ENCODE results near the gene MAP10.

DNA sequence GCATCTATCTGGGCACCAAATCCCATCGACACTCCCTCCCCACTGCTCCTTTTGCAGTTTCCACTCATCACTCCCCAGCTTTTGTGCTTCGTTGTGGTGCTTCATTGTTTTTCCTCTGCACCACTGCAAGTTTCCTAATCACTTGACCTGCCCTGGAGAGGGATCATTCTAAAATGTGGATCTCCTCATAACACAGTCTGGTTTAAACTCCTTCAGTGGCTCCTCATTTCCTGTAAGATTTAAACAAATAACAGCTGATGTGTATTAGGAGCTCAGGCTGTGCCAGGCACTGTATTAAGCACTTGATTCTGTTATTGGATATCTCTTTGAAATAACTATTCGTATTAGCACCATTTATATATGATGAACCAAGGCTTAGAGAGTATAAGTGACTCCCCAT is 51.3 kb downstream of the MAP10 start:
- TF ChIP-seq, protein P1, sequence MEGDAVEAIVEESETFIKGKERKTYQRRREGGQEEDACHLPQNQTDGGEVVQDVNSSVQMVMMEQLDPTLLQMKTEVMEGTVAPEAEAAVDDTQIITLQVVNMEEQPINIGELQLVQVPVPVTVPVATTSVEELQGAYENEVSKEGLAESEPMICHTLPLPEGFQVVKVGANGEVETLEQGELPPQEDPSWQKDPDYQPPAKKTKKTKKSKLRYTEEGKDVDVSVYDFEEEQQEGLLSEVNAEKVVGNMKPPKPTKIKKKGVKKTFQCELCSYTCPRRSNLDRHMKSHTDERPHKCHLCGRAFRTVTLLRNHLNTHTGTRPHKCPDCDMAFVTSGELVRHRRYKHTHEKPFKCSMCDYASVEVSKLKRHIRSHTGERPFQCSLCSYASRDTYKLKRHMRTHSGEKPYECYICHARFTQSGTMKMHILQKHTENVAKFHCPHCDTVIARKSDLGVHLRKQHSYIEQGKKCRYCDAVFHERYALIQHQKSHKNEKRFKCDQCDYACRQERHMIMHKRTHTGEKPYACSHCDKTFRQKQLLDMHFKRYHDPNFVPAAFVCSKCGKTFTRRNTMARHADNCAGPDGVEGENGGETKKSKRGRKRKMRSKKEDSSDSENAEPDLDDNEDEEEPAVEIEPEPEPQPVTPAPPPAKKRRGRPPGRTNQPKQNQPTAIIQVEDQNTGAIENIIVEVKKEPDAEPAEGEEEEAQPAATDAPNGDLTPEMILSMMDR (IDR thresholded peaks at IDR 0.05), result no peak
- TF ChIP-seq POLR2A (IDR thresholded peaks at IDR 0.05), result no peak

All from ovary (tissue), 3 donors.